HepG2 (cell line): ENCODE results near the gene MISP3. TPM values are rescaled to one million over a fixed set of nuclear protein-coding genes. Genes with fewer than 3 reads are reported as not detected.

ENCODE experiments used
- FOSL2 ChIP-seq: sonication (generic); formaldehyde crosslinking; IDR thresholded peaks from 2 replicates; pipeline ENCODE4 v1.4.0; 2020; ENCODE audit warnings: missing genetic modification reagents
- FOXA1 ChIP-seq, 2 experiments: fragments of 450-650 bp in 1 of 2; sonication (generic) in 1 of 2; formaldehyde crosslinking in 1 of 2; IDR thresholded peaks; 2 replicates each; pipeline versions ENCODE4 v1.4.0 to v1.6.1; 2016 to 2020; ENCODE audit warnings: missing genetic modification reagents in 1 of 2
- HDAC2 ChIP-seq: sonication (generic); formaldehyde crosslinking; IDR thresholded peaks from 2 replicates; pipeline ENCODE4 v1.4.0; 2020; ENCODE audit warnings: missing genetic modification reagents
- HNF4G ChIP-seq, 2 experiments: sonication (generic) in 1 of 2; formaldehyde crosslinking in 1 of 2; IDR thresholded peaks; 2 replicates each; pipeline versions ENCODE4 v1.4.0 to v1.6.1; 2011 to 2020; ENCODE audit warnings: borderline replicate concordance in 2 of 2, low read depth in 2 of 2, mild to moderate bottlenecking in 2 of 2, low read length in 1 of 2, missing genetic modification reagents in 1 of 2, moderate library complexity in 1 of 2
- NFRKB ChIP-seq: fragments of 450-650 bp; IDR thresholded peaks from 2 replicates; pipeline ENCODE4 v1.6.1; 2017
- PHF21A ChIP-seq: sonication (generic); formaldehyde crosslinking; IDR thresholded peaks from 2 replicates; pipeline ENCODE4 v1.5.0; 2020; ENCODE audit warnings: mild to moderate bottlenecking, missing genetic modification reagents
- PRMT3 ChIP-seq: sonication (generic); formaldehyde crosslinking; IDR thresholded peaks from 2 replicates; pipeline ENCODE4 v1.8.1; 2022; ENCODE audit warnings: low read depth, mild to moderate bottlenecking, moderate library complexity, missing genetic modification reagents, borderline replicate concordance
- SOX13 ChIP-seq, 3 experiments: fragments of 450-650 bp in 1 of 3; sonication (generic) in 1 of 3; formaldehyde crosslinking in 1 of 3; IDR thresholded peaks in 2 of 3; conservative IDR thresholded peaks in 1 of 3; 2 replicates each; pipeline versions ENCODE4 v1.5.0 to v1.6.1; 2016 to 2020; ENCODE audit warnings: antibody characterized with exemption in 1 of 3, mild to moderate bottlenecking in 1 of 3, missing compliant biosample characterization in 1 of 3, missing genetic modification reagents in 1 of 3, moderate library complexity in 1 of 3
- STAG1 ChIP-seq: sonication (generic); formaldehyde crosslinking; IDR thresholded peaks from 2 replicates; pipeline ENCODE4 v1.4.0; 2020; ENCODE audit warnings: missing genetic modification reagents
- ZBTB3 ChIP-seq: sonication (generic); formaldehyde crosslinking; IDR thresholded peaks from 2 replicates; pipeline ENCODE4 v1.4.0; 2020; ENCODE audit warnings: low read depth, mild to moderate bottlenecking, moderate library complexity, missing genetic modification reagents, borderline replicate concordance
- ZBTB42 ChIP-seq: sonication (generic); formaldehyde crosslinking; IDR thresholded peaks from 2 replicates; pipeline ENCODE4 v1.5.0; 2020; ENCODE audit warnings: mild to moderate bottlenecking, missing genetic modification reagents
- ZFY ChIP-seq: sonication (generic); formaldehyde crosslinking; IDR thresholded peaks from 2 replicates; pipeline ENCODE4 v1.4.0; 2020; ENCODE audit warnings: missing genetic modification reagents
- ZNF225 ChIP-seq: sonication (generic); formaldehyde crosslinking; IDR thresholded peaks from 2 replicates; pipeline ENCODE4 v1.4.0; 2020; ENCODE audit warnings: mild to moderate bottlenecking, missing genetic modification reagents
- ZNF292 ChIP-seq: sonication (generic); formaldehyde crosslinking; IDR thresholded peaks from 2 replicates; pipeline ENCODE4 v1.8.1; 2022; ENCODE audit warnings: mild to moderate bottlenecking, low read depth, missing genetic modification reagents, borderline replicate concordance
- ZNF510 ChIP-seq: sonication (generic); formaldehyde crosslinking; IDR thresholded peaks from 2 replicates; pipeline ENCODE4 v1.4.0; 2020; ENCODE audit warnings: low read depth, mild to moderate bottlenecking, missing genetic modification reagents
- ZNF547 ChIP-seq: sonication (generic); formaldehyde crosslinking; IDR thresholded peaks from 2 replicates; pipeline ENCODE4 v1.5.1; 2020; ENCODE audit warnings: mild to moderate bottlenecking, missing genetic modification reagents
- ZNF850 ChIP-seq: sonication (generic); formaldehyde crosslinking; conservative IDR thresholded peaks from 2 replicates; pipeline ENCODE4 v1.9.0; 2021; ENCODE audit warnings: mild to moderate bottlenecking, missing genetic modification reagents
- polyA plus RNA-seq, 8 experiments: library from polyadenylated mRNA; depleted of rRNA in 3 of 8; stranded (reverse) in 7 of 8; unstranded in 1 of 8; fragments of >200 nt; fragmentation: Illumina TruSeq in 4 of 8; extraction: Trizol in 4 of 8; gene quantifications; 2 replicates each; pipeline versions ENCODE4 v1.2.1 to v1.2.3, GENCODE V29; 2011 to 2016; ENCODE audit warnings: low read depth in 4 of 8, missing spikeins in 1 of 8, mixed read lengths in 1 of 8; ENCODE audit not compliant: insufficient read depth in 1 of 8
- total RNA-seq, 5 experiments: library from RNA; depleted of rRNA; stranded (reverse); fragments of >200 nt; fragmentation: Illumina TruSeq; extraction: Trizol; gene quantifications; 2 replicates each; pipeline ENCODE4 v1.2.3, GENCODE V29; 2016; ENCODE audit warnings: low read depth in 1 of 5
- TF ChIP-seq, protein P1 (sequence below): sonication (generic); formaldehyde crosslinking; IDR thresholded peaks from 2 replicates; pipeline ENCODE4 v1.5.0; 2020; ENCODE audit warnings: mild to moderate bottlenecking, missing genetic modification reagents, borderline replicate concordance
- TF ChIP-seq, protein P2 (sequence below): sonication (generic); formaldehyde crosslinking; IDR thresholded peaks from 2 replicates; pipeline ENCODE4 v1.4.0; 2020; ENCODE audit warnings: missing genetic modification reagents, low read depth, mild to moderate bottlenecking, borderline replicate concordance

MISP3 gene
- total and polyA plus RNA-seq, 2 of the 13 experiments (the other 11 are each of a cell fraction or from before 2014, with no cell fraction given), result 2.5 to 5.4 TPM

DNA sequence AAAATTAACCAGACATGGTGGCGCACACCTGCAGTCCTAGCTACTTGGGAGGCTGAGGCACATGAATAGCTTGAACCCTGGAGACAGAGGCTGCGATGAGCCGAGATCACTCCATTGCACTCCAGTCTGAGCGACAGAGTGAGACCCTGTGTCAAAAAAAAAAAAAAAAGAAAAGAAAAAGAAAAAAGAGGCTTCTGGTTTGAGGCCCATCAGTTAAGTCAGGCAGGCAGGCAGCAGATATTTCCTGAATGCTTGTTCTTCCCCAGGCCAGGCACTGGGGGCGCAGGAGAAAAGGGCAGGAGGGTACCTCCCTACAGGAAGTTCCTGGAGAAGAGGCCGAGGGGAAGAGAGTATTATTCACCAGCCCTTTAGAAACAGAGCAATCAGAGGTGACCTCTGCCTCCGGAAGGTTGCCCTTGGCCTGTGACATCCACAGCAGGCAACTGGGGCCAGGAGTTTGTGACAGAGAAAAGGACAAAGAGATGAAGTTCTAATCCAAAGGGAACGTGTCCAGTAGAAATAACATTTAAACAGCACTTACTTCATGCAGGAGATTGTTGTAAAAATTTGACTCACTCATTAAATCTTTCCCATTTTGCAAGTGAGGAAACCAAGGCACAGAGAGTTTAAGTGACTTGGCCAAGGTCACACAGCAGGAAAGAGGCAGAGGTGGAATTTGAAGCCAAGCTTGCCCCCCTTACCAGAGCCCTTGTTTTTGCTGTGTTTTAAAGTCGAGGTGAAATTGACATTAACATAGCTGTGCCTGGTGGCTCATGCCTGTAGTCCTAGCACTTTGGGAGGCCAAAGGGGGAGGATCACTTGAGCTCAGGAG is 49.0 kb upstream of the MISP3 start (continued):
- TF ChIP-seq, protein P1, sequence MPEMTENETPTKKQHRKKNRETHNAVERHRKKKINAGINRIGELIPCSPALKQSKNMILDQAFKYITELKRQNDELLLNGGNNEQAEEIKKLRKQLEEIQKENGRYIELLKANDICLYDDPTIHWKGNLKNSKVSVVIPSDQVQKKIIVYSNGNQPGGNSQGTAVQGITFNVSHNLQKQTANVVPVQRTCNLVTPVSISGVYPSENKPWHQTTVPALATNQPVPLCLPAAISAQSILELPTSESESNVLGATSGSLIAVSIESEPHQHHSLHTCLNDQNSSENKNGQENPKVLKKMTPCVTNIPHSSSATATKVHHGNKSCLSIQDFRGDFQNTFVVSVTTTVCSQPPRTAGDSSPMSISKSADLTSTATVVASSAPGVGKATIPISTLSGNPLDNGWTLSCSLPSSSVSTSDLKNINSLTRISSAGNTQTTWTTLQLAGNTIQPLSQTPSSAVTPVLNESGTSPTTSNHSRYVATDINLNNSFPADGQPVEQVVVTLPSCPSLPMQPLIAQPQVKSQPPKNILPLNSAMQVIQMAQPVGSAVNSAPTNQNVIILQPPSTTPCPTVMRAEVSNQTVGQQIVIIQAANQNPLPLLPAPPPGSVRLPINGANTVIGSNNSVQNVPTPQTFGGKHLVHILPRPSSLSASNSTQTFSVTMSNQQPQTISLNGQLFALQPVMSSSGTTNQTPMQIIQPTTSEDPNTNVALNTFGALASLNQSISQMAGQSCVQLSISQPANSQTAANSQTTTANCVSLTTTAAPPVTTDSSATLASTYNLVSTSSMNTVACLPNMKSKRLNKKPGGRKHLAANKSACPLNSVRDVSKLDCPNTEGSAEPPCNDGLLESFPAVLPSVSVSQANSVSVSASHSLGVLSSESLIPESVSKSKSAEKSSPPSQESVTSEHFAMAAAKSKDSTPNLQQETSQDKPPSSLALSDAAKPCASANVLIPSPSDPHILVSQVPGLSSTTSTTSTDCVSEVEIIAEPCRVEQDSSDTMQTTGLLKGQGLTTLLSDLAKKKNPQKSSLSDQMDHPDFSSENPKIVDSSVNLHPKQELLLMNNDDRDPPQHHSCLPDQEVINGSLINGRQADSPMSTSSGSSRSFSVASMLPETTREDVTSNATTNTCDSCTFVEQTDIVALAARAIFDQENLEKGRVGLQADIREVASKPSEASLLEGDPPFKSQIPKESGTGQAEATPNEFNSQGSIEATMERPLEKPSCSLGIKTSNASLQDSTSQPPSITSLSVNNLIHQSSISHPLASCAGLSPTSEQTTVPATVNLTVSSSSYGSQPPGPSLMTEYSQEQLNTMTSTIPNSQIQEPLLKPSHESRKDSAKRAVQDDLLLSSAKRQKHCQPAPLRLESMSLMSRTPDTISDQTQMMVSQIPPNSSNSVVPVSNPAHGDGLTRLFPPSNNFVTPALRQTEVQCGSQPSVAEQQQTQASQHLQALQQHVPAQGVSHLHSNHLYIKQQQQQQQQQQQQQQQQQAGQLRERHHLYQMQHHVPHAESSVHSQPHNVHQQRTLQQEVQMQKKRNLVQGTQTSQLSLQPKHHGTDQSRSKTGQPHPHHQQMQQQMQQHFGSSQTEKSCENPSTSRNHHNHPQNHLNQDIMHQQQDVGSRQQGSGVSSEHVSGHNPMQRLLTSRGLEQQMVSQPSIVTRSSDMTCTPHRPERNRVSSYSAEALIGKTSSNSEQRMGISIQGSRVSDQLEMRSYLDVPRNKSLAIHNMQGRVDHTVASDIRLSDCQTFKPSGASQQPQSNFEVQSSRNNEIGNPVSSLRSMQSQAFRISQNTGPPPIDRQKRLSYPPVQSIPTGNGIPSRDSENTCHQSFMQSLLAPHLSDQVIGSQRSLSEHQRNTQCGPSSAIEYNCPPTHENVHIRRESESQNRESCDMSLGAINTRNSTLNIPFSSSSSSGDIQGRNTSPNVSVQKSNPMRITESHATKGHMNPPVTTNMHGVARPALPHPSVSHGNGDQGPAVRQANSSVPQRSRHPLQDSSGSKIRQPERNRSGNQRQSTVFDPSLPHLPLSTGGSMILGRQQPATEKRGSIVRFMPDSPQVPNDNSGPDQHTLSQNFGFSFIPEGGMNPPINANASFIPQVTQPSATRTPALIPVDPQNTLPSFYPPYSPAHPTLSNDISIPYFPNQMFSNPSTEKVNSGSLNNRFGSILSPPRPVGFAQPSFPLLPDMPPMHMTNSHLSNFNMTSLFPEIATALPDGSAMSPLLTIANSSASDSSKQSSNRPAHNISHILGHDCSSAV (CRISPR knock-in tag), result no peak
- TF ChIP-seq ZNF292 (CRISPR knock-in tag), result peak; percentile 58; the same call in 1 of the 2 replicates
- peak; percentile 39 for TF ChIP-seq STAG1 (CRISPR knock-in tag)
- TF ChIP-seq HNF4G (IDR thresholded peaks at IDR 0.05; ENCODE audit: borderline replicate concordance, low read depth, low read length), result peak; percentile 35; the same call in 1 of the 2 replicates
- no peak for TF ChIP-seq HNF4G (CRISPR knock-in tag; IDR thresholded peaks at IDR 0.05; ENCODE audit: borderline replicate concordance, low read depth)
- TF ChIP-seq PHF21A, result peak; percentile 88
- TF ChIP-seq ZBTB42 (CRISPR knock-in tag), result no peak
- no peak for TF ChIP-seq FOXA1 (IDR thresholded peaks at IDR 0.05)
- no peak for TF ChIP-seq FOXA1 (CRISPR knock-in tag; IDR thresholded peaks at IDR 0.05)
- no peak for TF ChIP-seq ZBTB3 (CRISPR knock-in tag)
- TF ChIP-seq SOX13 (IDR thresholded peaks at IDR 0.05), result no peak
- peak in 1 of 2 experiments; percentile 52; a peak in 2 of 4 replicates for TF ChIP-seq SOX13 (CRISPR knock-in tag; conservative IDR thresholded peaks at IDR 0.05 in 1 of 2, IDR thresholded peaks at IDR 0.05 in 1 of 2)
- TF ChIP-seq ZNF225 (CRISPR knock-in tag), result no peak
- peak; percentile 52; the same call in 1 of the 2 replicates for TF ChIP-seq FOSL2 (CRISPR knock-in tag)
- no peak for TF ChIP-seq NFRKB
- 0 out of 2 replicates have a peak, but pooled peaks have one; percentile 47 for TF ChIP-seq ZNF547
- TF ChIP-seq ZNF850, result no peak
- TF ChIP-seq, protein P2, sequence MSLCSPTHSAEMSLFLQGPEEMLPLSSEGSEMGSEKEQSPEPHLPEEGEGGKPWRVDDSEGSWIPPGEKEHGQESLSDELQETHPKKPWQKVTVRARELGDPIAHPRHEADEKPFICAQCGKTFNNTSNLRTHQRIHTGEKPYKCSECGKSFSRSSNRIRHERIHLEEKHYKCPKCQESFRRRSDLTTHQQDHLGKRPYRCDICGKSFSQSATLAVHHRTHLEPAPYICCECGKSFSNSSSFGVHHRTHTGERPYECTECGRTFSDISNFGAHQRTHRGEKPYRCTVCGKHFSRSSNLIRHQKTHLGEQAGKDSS (CRISPR knock-in tag), result no peak
- peak; percentile 52 for TF ChIP-seq ZFY
- TF ChIP-seq PRMT3, result no peak
- peak; percentile 55; the same call in 1 of the 2 replicates for TF ChIP-seq HDAC2 (CRISPR knock-in tag)
- no peak for TF ChIP-seq ZNF510 (CRISPR knock-in tag)
